Measurements from ENCODE around the gene SPATA20. TPM values are rescaled to one million over a fixed set of nuclear protein-coding genes. Genes with fewer than 3 reads are reported as not detected.

Gene SPATA20
- total and polyA plus RNA-seq, 2 donors (not counting 3 experiments of a cell fraction or from before 2014, with no cell fraction given): 42.3 to 51.5 TPM

GRCh38 chr17:50544516-50544915 is 2.5 kb upstream of the SPATA20 start:
- peaks cover 17% of the 10 kb centered on the region for H3K4me1 ChIP-seq (ENCODE audit: control insufficient read depth, extremely low read depth, insufficient read depth, low read length)
- no peaks in the 10 kb centered on the region for H3K36me3 ChIP-seq (ENCODE audit: control insufficient read depth in 2 of 2, extremely low read depth in 1 of 2, insufficient read depth in 2 of 2, low read length in 2 of 2)
- no peaks in the 10 kb centered on the region for H3K9me1 ChIP-seq (replicated peaks; ENCODE audit: control insufficient read depth, extremely low read depth, insufficient read depth, low read length)
- intact Hi-C loops (cut with micrococcal nuclease) (loop anchor here (10.0 kb wide), 1 partner anchor 610 kb away; the partner anchor contains the start of gene NME1), dilution Hi-C loops (cut with MboI; ENCODE audit: extremely low pct_ligation_motif_present, low sequenced_read_pairs) (no loop called here)
- H3K9ac ChIP-seq (replicated peaks; ENCODE audit: extremely low read depth, insufficient read depth, low read length): no peak overlapping the region
- H3K9me3 ChIP-seq (replicated peaks; ENCODE audit: control insufficient read depth, insufficient read depth, low read length): no peaks in the 10 kb centered on the region
- H2AFZ ChIP-seq (ENCODE audit: low read depth, low read length): no peak overlapping the region
- FAIRE-seq: no peak
- TF ChIP-seq FOS (IDR thresholded peaks at IDR 0.05; ENCODE audit: borderline replicate concordance, insufficient read depth, low read length) (no peak), GATA2 (IDR thresholded peaks at IDR 0.05; ENCODE audit: insufficient read depth, insufficient read length, low read depth, low read length) (no peak)
- H3K4me3 ChIP-seq (replicated peaks in 1 of 3; ENCODE audit: insufficient read depth in 1 of 3, low read depth in 1 of 3, low read length in 3 of 3): no peak overlapping the region
- no peaks in the 10 kb centered on the region for H3K27me3 ChIP-seq (ENCODE audit: control insufficient read depth in 2 of 2, insufficient read depth in 2 of 2, low read length in 2 of 2)
- H3K4me2 ChIP-seq (ENCODE audit: insufficient read depth, low read length): no peak overlapping the region
- no peaks in the 10 kb centered on the region for H3K79me2 ChIP-seq (ENCODE audit: control insufficient read depth, insufficient read depth, low read length)
- ChIA-PET CTCF (interaction anchor here (1.0 to 1.3 kb wide), 2 partner anchors 86 to 150 kb away, joined by 3 to 5 read pairs; no protein-coding TSS in a partner anchor), POLR2A (no interaction called here)
- H3K27ac ChIP-seq (ENCODE audit: insufficient read depth, low read depth, low read length): no peak overlapping the region
- no TSS peak for BruUV-seq (replicated peaks)
- no peak for DNase-seq (ENCODE audit: low read depth, low spot score)
- no peaks in the 10 kb centered on the region for H4K20me1 ChIP-seq (replicated peaks; ENCODE audit: control insufficient read depth, extremely low read depth, insufficient read depth, low read length)

DNA sequence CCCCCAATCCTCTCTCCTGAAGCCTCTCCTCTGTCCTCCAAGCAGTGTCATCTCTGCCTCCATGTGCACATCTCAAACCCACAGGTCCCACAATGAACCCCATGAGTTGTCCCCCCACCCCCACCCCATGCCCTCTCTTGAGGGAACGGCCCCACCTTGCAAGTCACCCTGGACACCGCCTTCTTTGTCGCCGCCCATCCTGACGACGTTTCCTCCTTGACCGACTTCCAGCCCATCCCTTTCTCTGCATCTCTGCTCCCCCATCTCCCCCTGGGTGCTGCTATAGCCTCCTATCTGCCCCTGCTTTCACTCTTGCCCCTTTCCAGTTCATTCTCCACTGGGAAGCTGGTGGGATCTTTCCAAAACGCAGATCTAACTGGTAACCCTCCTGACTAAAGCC is 1.7 kb upstream of the SPATA20 start:
- DNase-seq (ENCODE audit: low read depth, low spot score): no peak
- no peaks in the 10 kb centered on the region for H3K27me3 ChIP-seq (ENCODE audit: control insufficient read depth in 2 of 2, insufficient read depth in 2 of 2, low read length in 2 of 2)
- no peak overlapping the region for H2AFZ ChIP-seq (ENCODE audit: low read depth, low read length)
- ChIA-PET CTCF (interaction anchor here (0.8 to 8.4 kb wide), 3 partner anchors 54 to 297 kb away, joined by 3 to 398 read pairs (median 3); no protein-coding TSS in a partner anchor), POLR2A (no interaction called here)
- H3K9me1 ChIP-seq (replicated peaks; ENCODE audit: control insufficient read depth, extremely low read depth, insufficient read depth, low read length): no peaks in the 10 kb centered on the region
- no TSS peak for BruUV-seq (replicated peaks)
- H3K4me2 ChIP-seq (ENCODE audit: insufficient read depth, low read length): no peak overlapping the region
- TF ChIP-seq MYC (IDR thresholded peaks at IDR 0.05; ENCODE audit: low read depth, low read length) (no peak), POLR2A (IDR thresholded peaks at IDR 0.05; ENCODE audit: low read depth, low read length) (no peak), POLR2AphosphoS5 (IDR thresholded peaks at IDR 0.05; ENCODE audit: insufficient read depth, low read depth, low read length) (no peak), CTCF (IDR thresholded peaks at IDR 0.05; ENCODE audit: extremely low read depth in 1 of 2, insufficient read depth in 1 of 2, low read depth in 1 of 2, low read length in 2 of 2) (no peak), GATA2 (IDR thresholded peaks at IDR 0.05; ENCODE audit: insufficient read depth, insufficient read length, low read depth, low read length) (no peak), MAX (IDR thresholded peaks at IDR 0.05; ENCODE audit: insufficient read depth, insufficient read length) (no peak), FOS (IDR thresholded peaks at IDR 0.05; ENCODE audit: borderline replicate concordance, insufficient read depth, low read length) (no peak), JUN (IDR thresholded peaks at IDR 0.05; ENCODE audit: borderline replicate concordance, insufficient read depth, insufficient read length, low read depth) (no peak), EZH2 (IDR thresholded peaks at IDR 0.05; ENCODE audit: borderline replicate concordance, low read depth, low read length, severe bottlenecking) (no peak)
- no peak overlapping the region for H3K4me3 ChIP-seq (replicated peaks in 1 of 3; ENCODE audit: insufficient read depth in 1 of 3, low read depth in 1 of 3, low read length in 3 of 3)
- H3K79me2 ChIP-seq (ENCODE audit: control insufficient read depth, insufficient read depth, low read length): no peaks in the 10 kb centered on the region
- FAIRE-seq: no peak
- H4K20me1 ChIP-seq (replicated peaks; ENCODE audit: control insufficient read depth, extremely low read depth, insufficient read depth, low read length): no peaks in the 10 kb centered on the region
- peaks cover 0 to 2% of the 10 kb centered on the region in 2 experiments for H3K36me3 ChIP-seq (ENCODE audit: control insufficient read depth in 2 of 2, extremely low read depth in 1 of 2, insufficient read depth in 2 of 2, low read length in 2 of 2)
- no peak overlapping the region for H3K9ac ChIP-seq (replicated peaks; ENCODE audit: extremely low read depth, insufficient read depth, low read length)
- intact Hi-C loops (cut with micrococcal nuclease): loop anchor here (5.0 to 10.0 kb wide), 2 partner anchors 412 to 609 kb away; partner anchors contain the start of gene NME1
- dilution Hi-C loops (cut with MboI; ENCODE audit: extremely low pct_ligation_motif_present, low sequenced_read_pairs): no loop called here
- peaks cover 17% of the 10 kb centered on the region for H3K4me1 ChIP-seq (ENCODE audit: control insufficient read depth, extremely low read depth, insufficient read depth, low read length)
- H3K27ac ChIP-seq (ENCODE audit: insufficient read depth, low read depth, low read length): no peak overlapping the region
- no peaks in the 10 kb centered on the region for H3K9me3 ChIP-seq (replicated peaks; ENCODE audit: control insufficient read depth, insufficient read depth, low read length)

All from endothelial cell of umbilical vein (primary cell).